K562 (cell line): Measurements from ENCODE around the gene MXI1. TPM values are rescaled to one million over a fixed set of nuclear protein-coding genes. Genes with fewer than 3 reads are reported as not detected.

Source experiments
- FIP1L1 ChIP-seq: fragments of 200-400 bp; formaldehyde crosslinking; IDR thresholded peaks from 2 replicates; pipeline ENCODE4 v1.6.1; 2018; ENCODE audit warnings: mild to moderate bottlenecking, low read depth, low read length; ENCODE audit not compliant: poor library complexity, severe bottlenecking
- FOXA3 ChIP-seq, 2 experiments: fragments of 450-650 bp in 1 of 2; sonication (generic) in 1 of 2; formaldehyde crosslinking; IDR thresholded peaks in 1 of 2; conservative IDR thresholded peaks in 1 of 2; 2 replicates each; pipeline versions ENCODE4 v1.4.0 to v1.8.0; 2020 to 2022; ENCODE audit warnings: mild to moderate bottlenecking in 2 of 2, missing genetic modification reagents in 1 of 2
- GATAD2B ChIP-seq: fragments of 450-650 bp; IDR thresholded peaks from 2 replicates; pipeline ENCODE4 v1.6.1; 2017; ENCODE audit warnings: mild to moderate bottlenecking, borderline replicate concordance
- NCOA2 ChIP-seq, 2 experiments: fragments of 450-650 bp; IDR thresholded peaks; 2 replicates each; pipeline ENCODE4 v1.6.1; 2018; ENCODE audit warnings: mild to moderate bottlenecking in 2 of 2, moderate library complexity in 1 of 2; ENCODE audit not compliant: partially characterized antibody in 2 of 2
- RBM34 ChIP-seq: fragments of 200-400 bp; formaldehyde crosslinking; IDR thresholded peaks from 2 replicates; pipeline ENCODE4 v1.6.1; 2018; ENCODE audit warnings: low read length, borderline replicate concordance; ENCODE audit not compliant: insufficient read depth
- RREB1 ChIP-seq: fragments of 250-450 bp; sonication (Bioruptor Pico); IDR thresholded peaks from 2 replicates; pipeline ENCODE4 v1.4.0; 2020
- SOX6 ChIP-seq: fragments of 450-650 bp; IDR thresholded peaks from 2 replicates; pipeline ENCODE4 v1.6.1; 2014; ENCODE audit warnings: mild to moderate bottlenecking
- STAT5A ChIP-seq: IDR thresholded peaks from 2 replicates; pipeline ENCODE4 v1.6.1; 2012; ENCODE audit warnings: low read length, inconsistent platforms, borderline replicate concordance
- ZNF445 ChIP-seq: fragments of 250-450 bp; sonication (Bioruptor Pico); IDR thresholded peaks from 2 replicates; pipeline ENCODE4 v1.4.0; 2020; ENCODE audit warnings: low read depth, mild to moderate bottlenecking, moderate library complexity
- polyA plus RNA-seq, 8 experiments: library from polyadenylated mRNA; depleted of rRNA in 4 of 8; stranded (reverse) in 5 of 8; unstranded in 3 of 8; fragments of >200 nt; fragmentation: Nextera tagmentation in 2 of 8; fragmentation: Illumina TruSeq in 1 of 8; extraction: Ambion mirVana in 2 of 8; extraction: Trizol in 1 of 8; gene quantifications; 2 replicates each; pipeline versions ENCODE4 v1.2.1 to v1.2.3, GENCODE V29; 2011 to 2014; ENCODE audit warnings: inconsistent platforms in 1 of 8, missing spikeins in 1 of 8
- total RNA-seq, 7 experiments: library from RNA; depleted of rRNA in 6 of 7; stranded (reverse); fragments of >200 nt in 6 of 7; fragmentation: Illumina TruSeq in 2 of 7; extraction: Trizol in 2 of 7; gene quantifications; 2 replicates each; pipeline versions ENCODE4 v1.2.1 to v1.2.3, GENCODE V29; 2011 to 2021; ENCODE audit warnings: low replicate concordance in 1 of 7
- TF ChIP-seq, protein P1 (sequence below): fragments of 450-650 bp; IDR thresholded peaks from 2 replicates; pipeline ENCODE4 v1.6.1; 2016; ENCODE audit warnings: mild to moderate bottlenecking, moderate library complexity

Gene MXI1
- total and polyA plus RNA-seq, 9 of the 15 experiments (the other 6 are each of a cell fraction or from before 2014, with no cell fraction given) = 9.1 to 23.7 (median 14.8) TPM

- TF ChIP-seq, protein P1, sequence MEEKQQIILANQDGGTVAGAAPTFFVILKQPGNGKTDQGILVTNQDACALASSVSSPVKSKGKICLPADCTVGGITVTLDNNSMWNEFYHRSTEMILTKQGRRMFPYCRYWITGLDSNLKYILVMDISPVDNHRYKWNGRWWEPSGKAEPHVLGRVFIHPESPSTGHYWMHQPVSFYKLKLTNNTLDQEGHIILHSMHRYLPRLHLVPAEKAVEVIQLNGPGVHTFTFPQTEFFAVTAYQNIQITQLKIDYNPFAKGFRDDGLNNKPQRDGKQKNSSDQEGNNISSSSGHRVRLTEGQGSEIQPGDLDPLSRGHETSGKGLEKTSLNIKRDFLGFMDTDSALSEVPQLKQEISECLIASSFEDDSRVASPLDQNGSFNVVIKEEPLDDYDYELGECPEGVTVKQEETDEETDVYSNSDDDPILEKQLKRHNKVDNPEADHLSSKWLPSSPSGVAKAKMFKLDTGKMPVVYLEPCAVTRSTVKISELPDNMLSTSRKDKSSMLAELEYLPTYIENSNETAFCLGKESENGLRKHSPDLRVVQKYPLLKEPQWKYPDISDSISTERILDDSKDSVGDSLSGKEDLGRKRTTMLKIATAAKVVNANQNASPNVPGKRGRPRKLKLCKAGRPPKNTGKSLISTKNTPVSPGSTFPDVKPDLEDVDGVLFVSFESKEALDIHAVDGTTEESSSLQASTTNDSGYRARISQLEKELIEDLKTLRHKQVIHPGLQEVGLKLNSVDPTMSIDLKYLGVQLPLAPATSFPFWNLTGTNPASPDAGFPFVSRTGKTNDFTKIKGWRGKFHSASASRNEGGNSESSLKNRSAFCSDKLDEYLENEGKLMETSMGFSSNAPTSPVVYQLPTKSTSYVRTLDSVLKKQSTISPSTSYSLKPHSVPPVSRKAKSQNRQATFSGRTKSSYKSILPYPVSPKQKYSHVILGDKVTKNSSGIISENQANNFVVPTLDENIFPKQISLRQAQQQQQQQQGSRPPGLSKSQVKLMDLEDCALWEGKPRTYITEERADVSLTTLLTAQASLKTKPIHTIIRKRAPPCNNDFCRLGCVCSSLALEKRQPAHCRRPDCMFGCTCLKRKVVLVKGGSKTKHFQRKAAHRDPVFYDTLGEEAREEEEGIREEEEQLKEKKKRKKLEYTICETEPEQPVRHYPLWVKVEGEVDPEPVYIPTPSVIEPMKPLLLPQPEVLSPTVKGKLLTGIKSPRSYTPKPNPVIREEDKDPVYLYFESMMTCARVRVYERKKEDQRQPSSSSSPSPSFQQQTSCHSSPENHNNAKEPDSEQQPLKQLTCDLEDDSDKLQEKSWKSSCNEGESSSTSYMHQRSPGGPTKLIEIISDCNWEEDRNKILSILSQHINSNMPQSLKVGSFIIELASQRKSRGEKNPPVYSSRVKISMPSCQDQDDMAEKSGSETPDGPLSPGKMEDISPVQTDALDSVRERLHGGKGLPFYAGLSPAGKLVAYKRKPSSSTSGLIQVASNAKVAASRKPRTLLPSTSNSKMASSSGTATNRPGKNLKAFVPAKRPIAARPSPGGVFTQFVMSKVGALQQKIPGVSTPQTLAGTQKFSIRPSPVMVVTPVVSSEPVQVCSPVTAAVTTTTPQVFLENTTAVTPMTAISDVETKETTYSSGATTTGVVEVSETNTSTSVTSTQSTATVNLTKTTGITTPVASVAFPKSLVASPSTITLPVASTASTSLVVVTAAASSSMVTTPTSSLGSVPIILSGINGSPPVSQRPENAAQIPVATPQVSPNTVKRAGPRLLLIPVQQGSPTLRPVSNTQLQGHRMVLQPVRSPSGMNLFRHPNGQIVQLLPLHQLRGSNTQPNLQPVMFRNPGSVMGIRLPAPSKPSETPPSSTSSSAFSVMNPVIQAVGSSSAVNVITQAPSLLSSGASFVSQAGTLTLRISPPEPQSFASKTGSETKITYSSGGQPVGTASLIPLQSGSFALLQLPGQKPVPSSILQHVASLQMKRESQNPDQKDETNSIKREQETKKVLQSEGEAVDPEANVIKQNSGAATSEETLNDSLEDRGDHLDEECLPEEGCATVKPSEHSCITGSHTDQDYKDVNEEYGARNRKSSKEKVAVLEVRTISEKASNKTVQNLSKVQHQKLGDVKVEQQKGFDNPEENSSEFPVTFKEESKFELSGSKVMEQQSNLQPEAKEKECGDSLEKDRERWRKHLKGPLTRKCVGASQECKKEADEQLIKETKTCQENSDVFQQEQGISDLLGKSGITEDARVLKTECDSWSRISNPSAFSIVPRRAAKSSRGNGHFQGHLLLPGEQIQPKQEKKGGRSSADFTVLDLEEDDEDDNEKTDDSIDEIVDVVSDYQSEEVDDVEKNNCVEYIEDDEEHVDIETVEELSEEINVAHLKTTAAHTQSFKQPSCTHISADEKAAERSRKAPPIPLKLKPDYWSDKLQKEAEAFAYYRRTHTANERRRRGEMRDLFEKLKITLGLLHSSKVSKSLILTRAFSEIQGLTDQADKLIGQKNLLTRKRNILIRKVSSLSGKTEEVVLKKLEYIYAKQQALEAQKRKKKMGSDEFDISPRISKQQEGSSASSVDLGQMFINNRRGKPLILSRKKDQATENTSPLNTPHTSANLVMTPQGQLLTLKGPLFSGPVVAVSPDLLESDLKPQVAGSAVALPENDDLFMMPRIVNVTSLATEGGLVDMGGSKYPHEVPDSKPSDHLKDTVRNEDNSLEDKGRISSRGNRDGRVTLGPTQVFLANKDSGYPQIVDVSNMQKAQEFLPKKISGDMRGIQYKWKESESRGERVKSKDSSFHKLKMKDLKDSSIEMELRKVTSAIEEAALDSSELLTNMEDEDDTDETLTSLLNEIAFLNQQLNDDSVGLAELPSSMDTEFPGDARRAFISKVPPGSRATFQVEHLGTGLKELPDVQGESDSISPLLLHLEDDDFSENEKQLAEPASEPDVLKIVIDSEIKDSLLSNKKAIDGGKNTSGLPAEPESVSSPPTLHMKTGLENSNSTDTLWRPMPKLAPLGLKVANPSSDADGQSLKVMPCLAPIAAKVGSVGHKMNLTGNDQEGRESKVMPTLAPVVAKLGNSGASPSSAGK = no peak
- TF ChIP-seq ZNF445 (CRISPR knock-in tag) = no peak
- TF ChIP-seq FOXA3 (CRISPR knock-in tag; conservative IDR thresholded peaks at IDR 0.05 in 1 of 2, IDR thresholded peaks at IDR 0.05 in 1 of 2) = no peak
- no peak for TF ChIP-seq NCOA2 (IDR thresholded peaks at IDR 0.05; ENCODE audit: partially characterized antibody in 2 of 2)
- TF ChIP-seq GATAD2B = no peak
- TF ChIP-seq RBM34 = no peak
- TF ChIP-seq SOX6 = no peak
- no peak for TF ChIP-seq FIP1L1
- no peak for TF ChIP-seq RREB1 (CRISPR knock-in tag)
- TF ChIP-seq STAT5A = no peak
These were observed 128.8 kb downstream of the MXI1 start (continued) for GRCh38 chr10:110336111-110336721.
